ENCODE measurements around the gene MUC5B. TPM values are rescaled to one million over a fixed set of nuclear protein-coding genes. Genes with fewer than 3 reads are reported as not detected.

The MUC5B gene
- total RNA-seq, 4 donors from 2014 or later, result 0.04 to 139 (median 1.6) TPM

- TF ChIP-seq POLR2A (IDR thresholded peaks at IDR 0.05), result no peak
- TF ChIP-seq CTCF (IDR thresholded peaks at IDR 0.05), result no peak
- intact Hi-C loops (cut with DNase I), result no loop called here
- no peak overlapping the region for H3K27ac ChIP-seq
- no peaks in the 10 kb centered on the region for H3K9me3 ChIP-seq
- peaks cover 20 to 100% (median 45%) of the 10 kb centered on the region in 3 donors for H3K36me3 ChIP-seq
- peaks cover 0 to 17% (median 0%) of the 10 kb centered on the region in 3 donors for H3K4me1 ChIP-seq
- no peaks in the 10 kb centered on the region for H3K27me3 ChIP-seq
- no peak for DNase-seq
- H3K4me3 ChIP-seq, result no peak overlapping the region
- 93 to 94% methylated on average over 3 to 11 of the region's 40 CpGs for WGBS, 2 donors
Observed at GRCh38 chr11:1278766-1279673, 56.2 kb downstream of the MUC5B start.

- H3K27ac ChIP-seq, result no peak overlapping the region
- WGBS, 2 donors, result 83 to 96% methylated on average over 7 to 11 of the region's 14 CpGs
- H3K27me3 ChIP-seq, result no peaks in the 10 kb centered on the region
- H3K36me3 ChIP-seq, result peaks cover 20 to 100% (median 44%) of the 10 kb centered on the region in 3 donors
- DNase-seq, result no peak
- H3K4me1 ChIP-seq, result peaks cover 0 to 17% (median 0%) of the 10 kb centered on the region in 3 donors
- intact Hi-C loops (cut with DNase I), result no loop called here
- TF ChIP-seq POLR2A (IDR thresholded peaks at IDR 0.05) (no peak), CTCF (IDR thresholded peaks at IDR 0.05) (no peak)
- H3K9me3 ChIP-seq, result no peaks in the 10 kb centered on the region
- no peak overlapping the region for H3K4me3 ChIP-seq
Observed at GRCh38 chr11:1279674-1280055, 56.8 kb downstream of the MUC5B start.

GRCh38 chr11:1280116-1281035 is 57.5 kb downstream of the MUC5B start:
- intact Hi-C loops (cut with DNase I), result no loop called here

GRCh38 chr11:1281326-1281973 is 58.6 kb downstream of the MUC5B start:
- 79 to 100% methylated on average over 1 to 16 of the region's 33 CpGs for WGBS, 2 donors
- intact Hi-C loops (cut with DNase I), result no loop called here
- DNase-seq, result no peak

More at GRCh38 chr11:1280116-1281035, 57.5 kb downstream of the MUC5B start:
- Histone ChIP-seq H3K27ac (no peak overlapping the region), H3K27me3 (no peaks in the 10 kb centered on the region), H3K4me3 (no peak overlapping the region), H3K36me3 (peaks cover 28 to 100% (median 46%) of the 10 kb centered on the region in 3 donors), H3K9me3 (no peaks in the 10 kb centered on the region), H3K4me1 (peaks cover 0 to 17% (median 0%) of the 10 kb centered on the region in 3 donors)
- WGBS, 2 donors, result 91 to 94% methylated on average over 31 to 33 of the region's 46 CpGs
- no peak for DNase-seq
- no peak for TF ChIP-seq CTCF (IDR thresholded peaks at IDR 0.05)
- TF ChIP-seq POLR2A (IDR thresholded peaks at IDR 0.05), result no peak

More at GRCh38 chr11:1281326-1281973, 58.6 kb downstream of the MUC5B start:
- H3K9me3 ChIP-seq, result no peaks in the 10 kb centered on the region
- H3K4me1 ChIP-seq, result peaks cover 0 to 17% (median 0%) of the 10 kb centered on the region in 3 donors
- peaks cover 29 to 100% (median 51%) of the 10 kb centered on the region in 3 donors for H3K36me3 ChIP-seq
- TF ChIP-seq CTCF (IDR thresholded peaks at IDR 0.05), result no peak
- no peak for TF ChIP-seq POLR2A (IDR thresholded peaks at IDR 0.05)
- no peak overlapping the region for H3K4me3 ChIP-seq
- no peak overlapping the region for H3K27ac ChIP-seq
- H3K27me3 ChIP-seq, result no peaks in the 10 kb centered on the region

All from esophagus squamous epithelium (tissue), 5 donors.